ENCODE data around the gene KIAA1671.

- TF ChIP-seq ZNF449 (CRISPR knock-in tag; IDR thresholded peaks at IDR 0.05) (no peak), ZNF384 (IDR thresholded peaks at IDR 0.05; ENCODE audit: low read depth, low read length) (no peak), SMARCA4 (IDR thresholded peaks at IDR 0.05) (no peak), ZNF77 (CRISPR knock-in tag; IDR thresholded peaks at IDR 0.05) (no peak), YY1 (IDR thresholded peaks at IDR 0.05; ENCODE audit: borderline replicate concordance in 1 of 3, control insufficient read depth in 1 of 3, extremely low read depth in 1 of 3, insufficient read depth in 3 of 3, insufficient read length in 1 of 3, insufficient replicate concordance in 2 of 3, low read depth in 1 of 3, low read length in 2 of 3) (no peak), MEF2A (IDR thresholded peaks at IDR 0.05; ENCODE audit: control insufficient read depth, low read depth, low read length) (no peak), CTCF (IDR thresholded peaks at IDR 0.05 in 2 of 3, conservative IDR thresholded peaks at IDR 0.05 in 1 of 3; ENCODE audit: insufficient read depth in 2 of 3, low read depth in 1 of 3, low read length in 3 of 3) (no peak), RNF2 (IDR thresholded peaks at IDR 0.05) (no peak), CTCFL (IDR thresholded peaks at IDR 0.05; ENCODE audit: borderline replicate concordance, insufficient read depth, low read depth, low read length, poor library complexity, severe bottlenecking) (no peak), SMAD1 (IDR thresholded peaks at IDR 0.05; ENCODE audit: low read depth, low read length, partially characterized antibody) (no peak), EP300 (IDR thresholded peaks at IDR 0.05; ENCODE audit: low read length) (no peak), FOXJ3 (CRISPR knock-in tag; IDR thresholded peaks at IDR 0.05) (no peak), HMGXB4 (CRISPR knock-in tag; IDR thresholded peaks at IDR 0.05) (no peak)
Measured at GRCh38 chr22:24973872-24974271, 21.4 kb downstream of the KIAA1671 start.
